Heart left ventricle (tissue), 16 donors: ENCODE data around the gene APLP2. TPM values are rescaled to one million over a fixed set of nuclear protein-coding genes. Genes with fewer than 3 reads are reported as not detected.

Experiments used
- ATAC-seq, 4 donors: fragments of 200-7000 bp; cut with Tn5 transposase; one replicate each; pipeline ENCODE4 v1.9.1; 2020 to 2022; ENCODE audit warnings: moderate library complexity in 4 of 4, mild to moderate bottlenecking in 3 of 4, moderate number of reproducible peaks in 1 of 4
- DNase-seq, 5 donors: peaks; one replicate each; pipeline ENCODE4 v3.0.0-alpha.2; 2020
- H3K27ac ChIP-seq, 12 donors: fragments of 200-600 bp; sonication (generic) in 4 of 12; one replicate each; pipeline versions ENCODE4 v1.5.0 to v1.8.0; 2016 to 2022; ENCODE audit warnings: mild to moderate bottlenecking in 2 of 12
- H3K27me3 ChIP-seq, 9 donors: fragments of 200-600 bp; sonication (generic) in 2 of 9; one replicate each; pipeline versions ENCODE4 v1.5.1 to v1.8.0; 2016 to 2022; ENCODE audit warnings: mild to moderate bottlenecking in 3 of 9
- H3K36me3 ChIP-seq, 9 donors: fragments of 200-600 bp; sonication (generic) in 2 of 9; one replicate each; pipeline versions ENCODE4 v1.5.0 to v1.8.0; 2018 to 2022; ENCODE audit warnings: mild to moderate bottlenecking in 2 of 9
- H3K4me1 ChIP-seq, 12 donors: fragments of 200-600 bp; sonication (generic) in 4 of 12; one replicate each; pipeline versions ENCODE4 v1.5.0 to v1.8.0; 2016 to 2022; ENCODE audit warnings: mild to moderate bottlenecking in 3 of 12
- H3K4me3 ChIP-seq, 12 donors: fragments of 200-600 bp; sonication (generic) in 4 of 12; one replicate each; pipeline versions ENCODE4 v1.5.0 to v1.8.0; 2017 to 2022; ENCODE audit warnings: mild to moderate bottlenecking in 9 of 12, moderate library complexity in 4 of 12
- H3K9me3 ChIP-seq, 12 donors: fragments of 200-600 bp; sonication (generic) in 4 of 12; one replicate each; pipeline versions ENCODE4 v1.5.0 to v1.8.0; 2016 to 2022; ENCODE audit warnings: mild to moderate bottlenecking in 1 of 12
- POLR2A ChIP-seq, 2 donors: fragments of 450-650 bp; IDR thresholded peaks; one replicate each; pipeline ENCODE4 v1.6.1; 2017; ENCODE audit warnings: antibody characterized with exemption in 2 of 2, mild to moderate bottlenecking in 2 of 2, moderate library complexity in 2 of 2
- WGBS, 4 donors: extraction: QIAGEN DNeasy Blood & Tissue Kit in 2 of 4; methylation state at CpG; one replicate each; pipeline versions ENCODE4 v1.1.5 to v1.1.7; 2013 to 2018; 5-methylcytosine and 5-hydroxymethylcytosine counted together
- intact Hi-C, 10 donors: fragments of 100-400 bp; cut with DNase I; formaldehyde crosslinking; loops; one replicate each; pipeline versions ENCODE4 v1.11.1 to v1.14.2; 2022
- polyA plus RNA-seq, 2 donors: library from polyadenylated mRNA; stranded (reverse); fragments of 200-250 nt; gene quantifications; one replicate each; pipeline ENCODE4 v1.2.3, GENCODE V29; 2013
- total RNA-seq, 9 donors: library from RNA; depleted of rRNA in 2 of 9; stranded (reverse); fragments of >200 nt in 2 of 9; fragmentation: NEBNext Ultra II Directional in 3 of 9; extraction: Animal tissue kit (Norgen Biotek cat#: 25700) in 3 of 9; gene quantifications; one replicate each; pipeline versions ENCODE4 v1.1.0 to v1.2.4, GENCODE V29; 2016 to 2023
- TF ChIP-seq, protein P1 (sequence below), 12 donors: fragments of 200-600 bp; sonication (generic) in 4 of 12; IDR thresholded peaks; one replicate each; pipeline versions ENCODE4 v1.5.0 to v1.8.0; 2018 to 2022; ENCODE audit warnings: antibody characterized with exemption in 12 of 12, mild to moderate bottlenecking in 5 of 12
- donor health status: ischemic (EF 13 %, LVEDD 7.1; RV severe dilation, severe dysfunction).
- donor health status: healthy with polysubstance abuse.
- donor health status: DM: no; HTN: yes; CAD: no.
- donor health status: DM: no; HTN: no; CAD: no.
- donor health status: ischemic (EF 25% LVEDD 6.9; RV normal size, moderate dysfunction).
- donor health status: ischemic (EF 25% LVEDD 5.7; RV mildly dilated, moderate dysfunction).
- donor health status: healthy.
- donor health status: DM: yes; HTN: yes; CAD: no.
- donor health status: ischemic (EF 35%, LVEDD 5.7; RV mildly dilated, moderate dysfunction).
- donor health status: nonischemic (EF 11% LVEDD 7.7; RV severe dilation, severe dysfunction).
- donor health status: DM: yes; HTN: yes; CAD: no.
- donor health status: PGD.
- donor health status: ischemic (EF 29% LVEDD 5.4; RV normal size, mild dysfunction).
- donor health status: nonischemic (EF 23%, LVEDD 6.1; RV moderate dilation, normal function).

The APLP2 gene
- total and polyA plus RNA-seq, 11 donors = 121 to 423 (median 325) TPM

DNA sequence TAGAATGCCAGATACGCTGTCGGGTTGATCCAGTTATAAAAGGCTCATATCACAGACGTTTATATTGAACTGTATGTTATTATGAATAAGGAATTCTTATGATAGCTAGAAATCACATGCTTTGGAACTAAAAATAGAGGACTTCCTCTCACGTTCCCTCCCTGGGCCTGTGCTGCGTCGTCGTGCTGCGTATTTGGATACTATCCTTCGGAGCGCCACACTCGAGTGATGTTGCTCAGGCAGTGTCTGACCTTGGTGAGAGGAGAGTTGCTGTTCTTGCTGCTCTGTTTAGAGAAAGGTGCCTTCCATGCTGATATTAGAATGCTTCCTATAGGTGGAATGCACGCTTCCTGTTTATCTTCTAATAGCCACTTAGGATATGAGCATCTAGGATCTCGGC lies 69.7 kb downstream of the APLP2 start:
- Histone ChIP-seq H3K36me3 (peaks cover 0 to 89% (median 57%) of the 10 kb centered on the region in 9 donors), H3K27ac (peak overlapping the region in 9 of 12 donors; percentile 13 to 72 (median 33)), H3K9me3 (no peaks in the 10 kb centered on the region), H3K4me1 (peaks cover 0 to 35% (median 12%) of the 10 kb centered on the region in 12 donors), H3K4me3 (no peak overlapping the region), H3K27me3 (no peaks in the 10 kb centered on the region)
- ATAC-seq = peak; percentile 49 to 81 (median 78)
- TF ChIP-seq POLR2A (IDR thresholded peaks at IDR 0.05) = no peak
- TF ChIP-seq, protein P1, sequence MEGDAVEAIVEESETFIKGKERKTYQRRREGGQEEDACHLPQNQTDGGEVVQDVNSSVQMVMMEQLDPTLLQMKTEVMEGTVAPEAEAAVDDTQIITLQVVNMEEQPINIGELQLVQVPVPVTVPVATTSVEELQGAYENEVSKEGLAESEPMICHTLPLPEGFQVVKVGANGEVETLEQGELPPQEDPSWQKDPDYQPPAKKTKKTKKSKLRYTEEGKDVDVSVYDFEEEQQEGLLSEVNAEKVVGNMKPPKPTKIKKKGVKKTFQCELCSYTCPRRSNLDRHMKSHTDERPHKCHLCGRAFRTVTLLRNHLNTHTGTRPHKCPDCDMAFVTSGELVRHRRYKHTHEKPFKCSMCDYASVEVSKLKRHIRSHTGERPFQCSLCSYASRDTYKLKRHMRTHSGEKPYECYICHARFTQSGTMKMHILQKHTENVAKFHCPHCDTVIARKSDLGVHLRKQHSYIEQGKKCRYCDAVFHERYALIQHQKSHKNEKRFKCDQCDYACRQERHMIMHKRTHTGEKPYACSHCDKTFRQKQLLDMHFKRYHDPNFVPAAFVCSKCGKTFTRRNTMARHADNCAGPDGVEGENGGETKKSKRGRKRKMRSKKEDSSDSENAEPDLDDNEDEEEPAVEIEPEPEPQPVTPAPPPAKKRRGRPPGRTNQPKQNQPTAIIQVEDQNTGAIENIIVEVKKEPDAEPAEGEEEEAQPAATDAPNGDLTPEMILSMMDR (IDR thresholded peaks at IDR 0.05) = no peak
- peak in 2 of 5 donors; percentile 30 to 68 for DNase-seq
- WGBS, 4 donors = 44 to 60% (median 48%) methylated on average over 13 of the region's 13 CpGs
- intact Hi-C loops = loop anchor here in 1 of 10 donors (10.0 kb wide), 1 partner anchor 145 kb away; no protein-coding TSS in a partner anchor

DNA sequence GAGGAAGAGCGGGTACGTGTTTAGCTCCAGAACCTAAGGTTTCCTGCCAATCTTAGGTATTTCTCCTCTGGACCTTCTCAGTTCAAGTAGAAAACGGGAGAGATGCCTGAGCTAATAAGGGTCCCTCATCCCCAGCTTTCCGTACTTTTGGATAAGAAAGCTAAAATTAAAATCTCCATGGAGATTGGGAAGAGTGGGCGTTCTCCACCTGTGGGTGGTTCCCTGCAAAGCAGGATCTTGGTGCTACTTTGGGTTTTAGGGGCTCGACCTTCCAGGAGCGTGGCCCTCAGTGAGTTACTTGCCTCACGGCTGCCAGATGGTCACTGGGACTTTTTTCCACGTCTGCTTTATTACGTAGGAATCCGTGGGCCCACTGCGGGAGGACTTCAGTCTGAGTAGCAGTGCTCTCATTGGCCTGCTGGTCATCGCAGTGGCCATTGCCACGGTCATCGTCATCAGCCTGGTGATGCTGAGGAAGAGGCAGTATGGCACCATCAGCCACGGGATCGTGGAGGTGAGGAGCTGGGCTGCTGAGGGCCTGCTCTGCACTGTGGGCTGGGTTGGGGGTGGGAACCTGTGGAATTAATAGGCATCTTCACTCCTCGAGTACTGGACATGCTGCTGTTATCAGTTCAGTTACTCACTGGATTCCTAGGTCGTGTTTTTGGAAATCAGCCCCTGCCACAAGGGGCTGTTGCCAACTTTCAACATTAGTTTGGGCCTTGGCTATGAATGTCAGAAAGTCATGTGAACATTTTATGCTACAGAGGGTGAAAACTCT lies 72.1 kb downstream of the APLP2 start:
- Histone ChIP-seq H3K4me3 (no peak overlapping the region), H3K27ac (peak overlapping the region in 7 of 12 donors; percentile 4 to 56 (median 38)), H3K27me3 (no peaks in the 10 kb centered on the region), H3K36me3 (peaks cover 0 to 80% (median 57%) of the 10 kb centered on the region in 9 donors), H3K4me1 (peaks cover 0 to 56% (median 23%) of the 10 kb centered on the region in 12 donors), H3K9me3 (no peaks in the 10 kb centered on the region)
- TF ChIP-seq POLR2A (IDR thresholded peaks at IDR 0.05) = no peak
- TF ChIP-seq, protein P1 (IDR thresholded peaks at IDR 0.05) = no peak
- peak in 1 of 5 donors; percentile 38 for DNase-seq
- WGBS, 4 donors = 72 to 81% (median 77%) methylated on average over 16 to 19 of the region's 19 CpGs
- peak; percentile 47 to 68 (median 59) for ATAC-seq
- intact Hi-C loops = no loop called here

DNA sequence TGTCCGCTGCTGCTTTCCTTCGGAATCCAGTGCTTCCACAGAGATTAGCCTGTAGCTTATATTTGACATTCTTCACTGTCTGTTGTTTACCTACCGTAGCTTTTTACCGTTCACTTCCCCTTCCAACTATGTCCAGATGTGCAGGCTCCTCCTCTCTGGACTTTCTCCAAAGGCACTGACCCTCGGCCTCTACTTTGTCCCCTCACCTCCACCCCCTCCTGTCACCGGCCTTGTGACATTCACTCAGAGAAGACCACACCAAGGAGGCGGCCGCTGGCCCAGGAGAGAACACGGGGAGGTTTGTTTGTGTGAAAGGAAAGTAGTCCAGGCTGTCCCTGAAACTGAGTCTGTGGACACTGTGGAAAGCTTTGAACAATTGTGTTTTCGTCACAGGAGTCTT lies 74.4 kb downstream of the APLP2 start:
- WGBS, 4 donors = 75 to 81% (median 79%) methylated on average over 10 of the region's 10 CpGs
- DNase-seq = no peak
- intact Hi-C loops = no loop called here
- TF ChIP-seq, protein P1 (IDR thresholded peaks at IDR 0.05) = no peak
- no peak for TF ChIP-seq POLR2A (IDR thresholded peaks at IDR 0.05)
- Histone ChIP-seq H3K9me3 (no peaks in the 10 kb centered on the region), H3K36me3 (peaks cover 0 to 63% (median 46%) of the 10 kb centered on the region in 9 donors), H3K4me3 (no peak overlapping the region), H3K27ac (no peak overlapping the region), H3K4me1 (peaks cover 0 to 62% (median 25%) of the 10 kb centered on the region in 12 donors), H3K27me3 (no peaks in the 10 kb centered on the region)
- ATAC-seq = no peak

DNA sequence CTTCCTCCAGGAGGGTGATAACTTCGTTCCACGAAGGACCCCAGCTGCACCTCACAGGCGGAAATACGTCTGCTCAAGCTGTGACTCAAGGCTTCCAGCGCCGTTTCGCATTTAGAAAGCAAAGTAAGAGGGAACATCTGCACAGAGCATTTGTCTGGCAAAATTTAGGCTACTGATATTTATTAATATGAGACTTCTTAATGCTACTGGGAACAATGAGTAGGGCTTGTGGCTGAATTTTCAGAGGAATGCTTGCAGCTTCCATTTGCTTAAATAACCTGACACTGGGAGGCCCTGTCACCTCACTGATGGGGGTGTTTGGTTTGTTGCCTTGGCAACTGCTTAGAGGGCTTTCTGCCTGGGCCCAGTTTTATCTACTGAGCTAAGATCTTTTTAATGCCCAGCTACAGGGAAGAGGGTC lies 75.2 kb downstream of the APLP2 start:
- DNase-seq (no peak), ATAC-seq (no peak)
- H3K27ac ChIP-seq = peak overlapping the region in 1 of 12 donors; percentile 77
- peaks cover 0 to 56% (median 22%) of the 10 kb centered on the region in 12 donors for H3K4me1 ChIP-seq
- no peaks in the 10 kb centered on the region for H3K9me3 ChIP-seq
- no peak overlapping the region for H3K4me3 ChIP-seq
- intact Hi-C loops = no loop called here
- H3K27me3 ChIP-seq = no peaks in the 10 kb centered on the region
- 82 to 87% (median 84%) methylated on average over 7 of the region's 7 CpGs for WGBS, 4 donors
- TF ChIP-seq POLR2A (IDR thresholded peaks at IDR 0.05) = no peak
- TF ChIP-seq, protein P1 (IDR thresholded peaks at IDR 0.05) = no peak
- H3K36me3 ChIP-seq = peaks cover 0 to 58% (median 46%) of the 10 kb centered on the region in 9 donors
